ENCODE data around the gene SCN1A.
"Not testable (repeated sequence)": the region's sequence is repeated elsewhere in the genome, so short reads cannot be mapped to it uniquely, and the experiment has no call there.

Gene SCN1A

GRCh38 chr2:166154685-166155338 lies 27.0 kb upstream of the SCN1A start:
- Histone ChIP-seq H3K4me1 (ENCODE audit: control insufficient read depth, insufficient read depth, low read length, unreplicated experiment) (peaks cover 5% of the 10 kb centered on the region), H3K27ac (ENCODE audit: low read depth, low read length) (no peak overlapping the region), H2AFZ (ENCODE audit: low read length, unreplicated experiment) (no peak overlapping the region), H3K36me3 (ENCODE audit: insufficient read depth, low read length) (no peaks in the 10 kb centered on the region), H3K79me2 (ENCODE audit: control insufficient read depth, insufficient read depth, low read length, unreplicated experiment) (no peaks in the 10 kb centered on the region), H3K4me3 (ENCODE audit: low read depth, low read length) (no peak overlapping the region), H3K27me3 (ENCODE audit: insufficient read depth, low read length) (no peaks in the 10 kb centered on the region)

GRCh38 chr2:166152064-166152463 lies 24.2 kb upstream of the SCN1A start:
- H3K27ac ChIP-seq (ENCODE audit: low read depth, low read length) = no peak overlapping the region
- H3K36me3 ChIP-seq (ENCODE audit: insufficient read depth, low read length) = no peaks in the 10 kb centered on the region
- H3K79me2 ChIP-seq (ENCODE audit: control insufficient read depth, insufficient read depth, low read length, unreplicated experiment) = no peaks in the 10 kb centered on the region
- H2AFZ ChIP-seq (ENCODE audit: low read length, unreplicated experiment) = no peak overlapping the region
- H3K27me3 ChIP-seq (ENCODE audit: insufficient read depth, low read length) = no peaks in the 10 kb centered on the region
- H3K4me3 ChIP-seq (ENCODE audit: low read depth, low read length) = no peak overlapping the region
- no peaks in the 10 kb centered on the region for H3K4me1 ChIP-seq (ENCODE audit: control insufficient read depth, insufficient read depth, low read length, unreplicated experiment)

GRCh38 chr2:166148500-166149400 lies 20.9 kb upstream of the SCN1A start:
- Histone ChIP-seq H3K36me3 (ENCODE audit: insufficient read depth, low read length) (no peaks in the 10 kb centered on the region), H3K27me3 (ENCODE audit: insufficient read depth, low read length) (no peaks in the 10 kb centered on the region), H3K4me3 (ENCODE audit: low read depth, low read length) (no peak overlapping the region), H3K79me2 (ENCODE audit: control insufficient read depth, insufficient read depth, low read length, unreplicated experiment) (no peaks in the 10 kb centered on the region), H3K4me1 (ENCODE audit: control insufficient read depth, insufficient read depth, low read length, unreplicated experiment) (no peaks in the 10 kb centered on the region), H3K27ac (ENCODE audit: low read depth, low read length) (no peak overlapping the region), H2AFZ (ENCODE audit: low read length, unreplicated experiment) (no peak overlapping the region)

- no peaks in the 10 kb centered on the region for H3K4me1 ChIP-seq (ENCODE audit: control insufficient read depth, insufficient read depth, low read length, unreplicated experiment)
- H3K4me3 ChIP-seq (ENCODE audit: low read depth, low read length) = no peak overlapping the region
- no peaks in the 10 kb centered on the region for H3K27me3 ChIP-seq (ENCODE audit: insufficient read depth, low read length)
- H3K27ac ChIP-seq (ENCODE audit: low read depth, low read length) = no peak overlapping the region
- no peaks in the 10 kb centered on the region for H3K36me3 ChIP-seq (ENCODE audit: insufficient read depth, low read length)
- no peak overlapping the region for H2AFZ ChIP-seq (ENCODE audit: low read length, unreplicated experiment)
- no peaks in the 10 kb centered on the region for H3K79me2 ChIP-seq (ENCODE audit: control insufficient read depth, insufficient read depth, low read length, unreplicated experiment)
These were observed 20.1 kb upstream of the SCN1A start for GRCh38 chr2:166147883-166148282.

- Histone ChIP-seq H3K4me1 (ENCODE audit: control insufficient read depth, insufficient read depth, low read length, unreplicated experiment) (no peaks in the 10 kb centered on the region), H3K27ac (ENCODE audit: low read depth, low read length) (no peak overlapping the region), H3K79me2 (ENCODE audit: control insufficient read depth, insufficient read depth, low read length, unreplicated experiment) (no peaks in the 10 kb centered on the region), H2AFZ (ENCODE audit: low read length, unreplicated experiment) (no peak overlapping the region), H3K36me3 (ENCODE audit: insufficient read depth, low read length) (no peaks in the 10 kb centered on the region), H3K4me3 (ENCODE audit: low read depth, low read length) (no peak overlapping the region), H3K27me3 (ENCODE audit: insufficient read depth, low read length) (no peaks in the 10 kb centered on the region)
These were observed 16.3 kb upstream of the SCN1A start for GRCh38 chr2:166144071-166144470.

- H3K36me3 ChIP-seq (ENCODE audit: insufficient read depth, low read length) = no peaks in the 10 kb centered on the region
- no peak overlapping the region for H3K27ac ChIP-seq (ENCODE audit: low read depth, low read length)
- H3K27me3 ChIP-seq (ENCODE audit: insufficient read depth, low read length) = no peaks in the 10 kb centered on the region
- H2AFZ ChIP-seq (ENCODE audit: low read length, unreplicated experiment) = no peak overlapping the region
- no peaks in the 10 kb centered on the region for H3K4me1 ChIP-seq (ENCODE audit: control insufficient read depth, insufficient read depth, low read length, unreplicated experiment)
- no peaks in the 10 kb centered on the region for H3K79me2 ChIP-seq (ENCODE audit: control insufficient read depth, insufficient read depth, low read length, unreplicated experiment)
- no peak overlapping the region for H3K4me3 ChIP-seq (ENCODE audit: low read depth, low read length)
These were observed 13.1 kb upstream of the SCN1A start for GRCh38 chr2:166140932-166141331.

- H3K36me3 ChIP-seq (ENCODE audit: insufficient read depth, low read length) = no peaks in the 10 kb centered on the region
- no peaks in the 10 kb centered on the region for H3K4me1 ChIP-seq (ENCODE audit: control insufficient read depth, insufficient read depth, low read length, unreplicated experiment)
- no peak overlapping the region for H3K4me3 ChIP-seq (ENCODE audit: low read depth, low read length)
- H3K79me2 ChIP-seq (ENCODE audit: control insufficient read depth, insufficient read depth, low read length, unreplicated experiment) = no peaks in the 10 kb centered on the region
- no peak overlapping the region for H2AFZ ChIP-seq (ENCODE audit: low read length, unreplicated experiment)
- no peak overlapping the region for H3K27ac ChIP-seq (ENCODE audit: low read depth, low read length)
- no peaks in the 10 kb centered on the region for H3K27me3 ChIP-seq (ENCODE audit: insufficient read depth, low read length)
These were observed 12.7 kb upstream of the SCN1A start for GRCh38 chr2:166140475-166140874.

- H3K27me3 ChIP-seq (ENCODE audit: insufficient read depth, low read length); H3K27ac ChIP-seq (ENCODE audit: low read depth, low read length); H3K79me2 ChIP-seq (ENCODE audit: control insufficient read depth, insufficient read depth, low read length, unreplicated experiment); H3K4me1 ChIP-seq (ENCODE audit: control insufficient read depth, insufficient read depth, low read length, unreplicated experiment); H2AFZ ChIP-seq (ENCODE audit: low read length, unreplicated experiment); H3K4me3 ChIP-seq (ENCODE audit: low read depth, low read length); H3K36me3 ChIP-seq (ENCODE audit: insufficient read depth, low read length): not testable (repeated sequence)
These were observed 11.7 kb upstream of the SCN1A start for GRCh38 chr2:166139479-166139878.

- Histone ChIP-seq H3K4me3 (ENCODE audit: low read depth, low read length) (no peak overlapping the region), H3K79me2 (ENCODE audit: control insufficient read depth, insufficient read depth, low read length, unreplicated experiment) (no peaks in the 10 kb centered on the region), H3K4me1 (ENCODE audit: control insufficient read depth, insufficient read depth, low read length, unreplicated experiment) (no peaks in the 10 kb centered on the region), H3K36me3 (ENCODE audit: insufficient read depth, low read length) (no peaks in the 10 kb centered on the region), H3K27me3 (ENCODE audit: insufficient read depth, low read length) (no peaks in the 10 kb centered on the region), H2AFZ (ENCODE audit: low read length, unreplicated experiment) (no peak overlapping the region), H3K27ac (ENCODE audit: low read depth, low read length) (no peak overlapping the region)
These were observed 10.8 kb upstream of the SCN1A start for GRCh38 chr2:166138667-166139066.

GRCh38 chr2:166138144-166138543 lies 10.3 kb upstream of the SCN1A start:
- Histone ChIP-seq H2AFZ (ENCODE audit: low read length, unreplicated experiment) (no peak overlapping the region), H3K4me3 (ENCODE audit: low read depth, low read length) (no peak overlapping the region), H3K36me3 (ENCODE audit: insufficient read depth, low read length) (no peaks in the 10 kb centered on the region), H3K79me2 (ENCODE audit: control insufficient read depth, insufficient read depth, low read length, unreplicated experiment) (no peaks in the 10 kb centered on the region), H3K27me3 (ENCODE audit: insufficient read depth, low read length) (no peaks in the 10 kb centered on the region), H3K4me1 (ENCODE audit: control insufficient read depth, insufficient read depth, low read length, unreplicated experiment) (no peaks in the 10 kb centered on the region), H3K27ac (ENCODE audit: low read depth, low read length) (no peak overlapping the region)

- H3K36me3 ChIP-seq (ENCODE audit: insufficient read depth, low read length) = no peaks in the 10 kb centered on the region
- H3K27ac ChIP-seq (ENCODE audit: low read depth, low read length) = no peak overlapping the region
- H2AFZ ChIP-seq (ENCODE audit: low read length, unreplicated experiment) = no peak overlapping the region
- H3K27me3 ChIP-seq (ENCODE audit: insufficient read depth, low read length) = no peaks in the 10 kb centered on the region
- no peaks in the 10 kb centered on the region for H3K4me1 ChIP-seq (ENCODE audit: control insufficient read depth, insufficient read depth, low read length, unreplicated experiment)
- no peak overlapping the region for H3K4me3 ChIP-seq (ENCODE audit: low read depth, low read length)
- H3K79me2 ChIP-seq (ENCODE audit: control insufficient read depth, insufficient read depth, low read length, unreplicated experiment) = no peaks in the 10 kb centered on the region
These were observed 9.5 kb upstream of the SCN1A start for GRCh38 chr2:166137331-166137730.

Measured in ACC112 (cell line).